PC-3 (cell line): ENCODE data around the gene UNC5C. TPM values are rescaled to one million over a fixed set of nuclear protein-coding genes. Genes with fewer than 3 reads are reported as not detected.

ENCODE experiments used
- ATAC-seq: fragments of 200-7000 bp; cut with Tn5 transposase; 2 replicates; pipeline ENCODE4 v1.9.1; 2020; ENCODE audit warnings: mild to moderate bottlenecking, moderate library complexity
- BruUV-seq: library from RNA; stranded (reverse); fragments of 400-500 nt; replicated peaks from 2 replicates; lab custom pipeline; 2021; lab: Mats Ljungman, UMichigan
- CTCF ChIA-PET: fragments of 300-600 bp; sonication (Branson Sonifier 250); formaldehyde crosslinking; loops from one replicate; lab custom pipeline; 2022; ENCODE audit warnings: antibody characterized with exemption; lab: Charles Lee
- POLR2A ChIA-PET: fragments of 300-600 bp; sonication (Branson Sonifier 250); formaldehyde crosslinking; loops from one replicate; lab custom pipeline; 2022; ENCODE audit warnings: antibody characterized with exemption; ENCODE audit not compliant: unreplicated experiment; lab: Charles Lee
- DNase-seq: peaks from one replicate; pipeline ENCODE4 v3.0.0-alpha.2; 2015
- H2AFZ ChIP-seq: fragments of 300-600 bp; sonication (generic); 2 replicates; pipeline ENCODE4 v1.6.0; 2016; ENCODE audit warnings: antibody characterized with exemption, low read length
- H3F3A ChIP-seq: fragments of 300-600 bp; sonication (generic); one replicate; pipeline ENCODE4 v1.6.0; 2017; ENCODE audit warnings: antibody characterized with exemption, low read length, control low read depth, mild to moderate bottlenecking; ENCODE audit not compliant: unreplicated experiment
- H3K27ac ChIP-seq: fragments of 300-600 bp; sonication (generic); 2 replicates; pipeline ENCODE4 v1.5.1; 2016; ENCODE audit warnings: mild to moderate bottlenecking, low read length
- H3K27me3 ChIP-seq: fragments of 300-600 bp; sonication (generic); 2 replicates; pipeline ENCODE4 v1.6.1; 2016; ENCODE audit warnings: low read length, mixed read lengths
- H3K36me3 ChIP-seq: fragments of 300-600 bp; sonication (generic); 2 replicates; pipeline ENCODE4 v1.6.1; 2016; ENCODE audit warnings: low read depth, mixed run types, low read length, mixed read lengths
- H3K4me1 ChIP-seq: fragments of 300-600 bp; sonication (generic); 2 replicates; pipeline ENCODE4 v1.5.1; 2016; ENCODE audit warnings: low read length; ENCODE audit not compliant: insufficient read depth
- H3K4me2 ChIP-seq: fragments of 300-600 bp; sonication (generic); 2 replicates; pipeline ENCODE4 v1.6.0; 2016; ENCODE audit warnings: low read length
- H3K4me3 ChIP-seq: fragments of 300-600 bp; sonication (generic); 2 replicates; pipeline ENCODE4 v1.5.1; 2016; ENCODE audit warnings: mild to moderate bottlenecking, low read length, mixed read lengths
- H3K79me2 ChIP-seq: fragments of 300-600 bp; sonication (generic); 2 replicates; pipeline ENCODE4 v1.6.1; 2017; ENCODE audit warnings: low read length, mixed read lengths
- H3K9ac ChIP-seq: fragments of 300-600 bp; sonication (generic); 2 replicates; pipeline ENCODE4 v1.6.0; 2016; ENCODE audit warnings: mild to moderate bottlenecking, low read length
- H3K9me2 ChIP-seq: fragments of 300-600 bp; sonication (generic); replicated peaks from 2 replicates; pipeline ENCODE4 v1.6.1; 2016; ENCODE audit warnings: mixed run types, low read length, mixed read lengths
- H3K9me3 ChIP-seq: fragments of 300-600 bp; sonication (generic); 2 replicates; pipeline ENCODE4 v1.6.1; 2016; ENCODE audit warnings: low read length, mixed read lengths
- H4K20me1 ChIP-seq: fragments of 300-600 bp; sonication (generic); 2 replicates; pipeline ENCODE4 v1.6.1; 2016; ENCODE audit warnings: low read length, mixed read lengths
- CTCF ChIP-seq: fragments of 300-600 bp; sonication (generic); conservative IDR thresholded peaks from 2 replicates; pipeline ENCODE4 v1.5.1; 2017; ENCODE audit warnings: antibody characterized with exemption, low read depth, mild to moderate bottlenecking, low read length
- EZH2 ChIP-seq: fragments of 300-600 bp; sonication (generic); IDR thresholded peaks from one replicate; pipeline ENCODE4 v1.6.1; 2017; ENCODE audit warnings: antibody characterized with exemption, mild to moderate bottlenecking, low read length; ENCODE audit not compliant: unreplicated experiment
- EZH2phosphoT487 ChIP-seq: fragments of 300-600 bp; sonication (generic); IDR thresholded peaks from 2 replicates; pipeline ENCODE4 v1.6.1; 2018; ENCODE audit warnings: mild to moderate bottlenecking, antibody characterized with exemption, low read length, borderline replicate concordance
- intact Hi-C: fragments of 100-400 bp; cut with micrococcal nuclease; formaldehyde crosslinking; loops from 2 replicates; pipeline ENCODE4 v1.9.0; 2023
- total RNA-seq: library from RNA; depleted of rRNA; stranded (reverse); fragments of >200 nt; gene quantifications from 2 replicates; pipeline ENCODE4 v1.2.3, GENCODE V29; 2014

Gene UNC5C
- total RNA-seq, 1 experiment from 2014 or later, result not detected

- no peak for DNase-seq
- H3K4me3 ChIP-seq, result no peak overlapping the region
- ATAC-seq, result no peak
- H3K27me3 ChIP-seq, result no peaks in the 10 kb centered on the region
- H3K79me2 ChIP-seq, result no peaks in the 10 kb centered on the region
- H3K36me3 ChIP-seq, result no peaks in the 10 kb centered on the region
- no peak overlapping the region for H3K27ac ChIP-seq
- POLR2A ChIA-PET, result no interaction called here
- no peaks in the 10 kb centered on the region for H3K4me1 ChIP-seq
- no peak overlapping the region for H3K4me2 ChIP-seq
- no peak overlapping the region for H2AFZ ChIP-seq
- CTCF ChIA-PET, result no interaction called here
- H3K9me3 ChIP-seq, result no peaks in the 10 kb centered on the region
- H3K9me2 ChIP-seq, result no peaks in the 10 kb centered on the region
- H3K9ac ChIP-seq, result no peak overlapping the region
- TF ChIP-seq EZH2, result no peak
- no peak for TF ChIP-seq CTCF
- no peak for TF ChIP-seq EZH2phosphoT487
- intact Hi-C loops, result no loop called here
- no TSS peak for BruUV-seq
- no peaks in the 10 kb centered on the region for H3F3A ChIP-seq
- no peaks in the 10 kb centered on the region for H4K20me1 ChIP-seq
Measured at GRCh38 chr4:95188701-95189370, 359.9 kb downstream of the UNC5C start.

- H3K9me2 ChIP-seq, result no peaks in the 10 kb centered on the region
- no peak overlapping the region for H3K9ac ChIP-seq
- H3K9me3 ChIP-seq, result no peaks in the 10 kb centered on the region
- no peaks in the 10 kb centered on the region for H4K20me1 ChIP-seq
- intact Hi-C loops, result no loop called here
- H3F3A ChIP-seq, result no peaks in the 10 kb centered on the region
- H3K4me2 ChIP-seq, result no peak overlapping the region
- H3K4me1 ChIP-seq, result no peaks in the 10 kb centered on the region
- no peak overlapping the region for H2AFZ ChIP-seq
- TF ChIP-seq EZH2, result no peak
- no peak for ATAC-seq
- no TSS peak for BruUV-seq
- ChIA-PET POLR2A (no interaction called here), CTCF (no interaction called here)
- no peak for DNase-seq
- H3K79me2 ChIP-seq, result no peaks in the 10 kb centered on the region
- H3K27ac ChIP-seq, result no peak overlapping the region
- H3K36me3 ChIP-seq, result no peaks in the 10 kb centered on the region
- no peak overlapping the region for H3K4me3 ChIP-seq
- H3K27me3 ChIP-seq, result no peaks in the 10 kb centered on the region
Measured at GRCh38 chr4:95186666-95187065, 362.1 kb downstream of the UNC5C start.

DNA sequence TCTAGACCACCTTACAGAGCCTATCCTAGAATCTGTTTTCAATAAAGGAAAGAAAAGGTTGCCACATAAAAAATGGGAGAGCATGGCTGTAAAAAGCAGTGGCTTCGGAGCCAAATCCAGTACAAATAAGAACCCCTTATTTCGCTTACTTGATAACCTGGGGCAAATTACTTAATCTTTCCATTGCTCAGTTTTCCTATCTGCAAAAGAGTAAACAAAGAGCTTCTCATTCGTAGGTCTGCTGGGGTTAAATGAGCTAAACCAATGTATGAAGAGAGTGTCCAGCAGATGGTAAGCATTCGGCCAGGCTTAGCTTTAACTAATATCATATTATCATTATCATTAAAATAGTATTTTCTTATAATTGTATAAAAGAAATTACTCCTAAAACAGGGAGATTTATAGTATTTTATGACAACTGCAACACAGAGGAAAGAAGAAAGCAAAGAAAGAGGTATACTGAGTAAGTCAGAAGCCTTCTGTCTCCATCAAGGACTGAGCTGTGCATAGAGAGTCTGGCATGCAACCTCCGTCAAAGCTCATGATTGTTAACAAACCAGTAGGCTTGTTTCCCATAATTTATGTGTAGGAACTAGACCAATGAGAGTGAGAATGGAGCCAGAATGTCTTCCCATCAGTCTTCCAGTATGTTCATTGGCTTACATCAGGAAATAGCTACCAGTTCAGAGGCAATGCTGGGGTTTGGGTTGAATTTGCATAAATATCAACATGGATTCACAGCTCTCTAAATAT lies 364.9 kb downstream of the UNC5C start:
- H3K27ac ChIP-seq, result no peak overlapping the region
- H3K9ac ChIP-seq, result no peak overlapping the region
- BruUV-seq, result no TSS peak
- POLR2A ChIA-PET, result no interaction called here
- no peaks in the 10 kb centered on the region for H3F3A ChIP-seq
- H3K27me3 ChIP-seq, result no peaks in the 10 kb centered on the region
- intact Hi-C loops, result no loop called here
- H3K4me3 ChIP-seq, result no peak overlapping the region
- H3K9me3 ChIP-seq, result no peaks in the 10 kb centered on the region
- no peak for TF ChIP-seq EZH2
- TF ChIP-seq CTCF, result no peak
- TF ChIP-seq EZH2phosphoT487, result no peak
- DNase-seq (no peak), ATAC-seq (no peak)
- no peak overlapping the region for H3K4me2 ChIP-seq
- H3K9me2 ChIP-seq, result no peaks in the 10 kb centered on the region
- H3K79me2 ChIP-seq, result no peaks in the 10 kb centered on the region
- CTCF ChIA-PET, result no interaction called here
- no peaks in the 10 kb centered on the region for H3K36me3 ChIP-seq
- H3K4me1 ChIP-seq, result no peaks in the 10 kb centered on the region
- no peaks in the 10 kb centered on the region for H4K20me1 ChIP-seq
- no peak overlapping the region for H2AFZ ChIP-seq
